Mesenchymal stem cell (in vitro differentiated cells and primary cell): ENCODE results near the gene RAET1L.
"Not testable (repeated sequence)": the region's sequence is repeated elsewhere in the genome, so short reads cannot be mapped to it uniquely, and the experiment has no call there.

Source experiments
- DNase-seq: peaks from one replicate; pipeline ENCODE4 v3.0.0-alpha.2; 2013
- H2AFZ ChIP-seq: one replicate; pipeline ENCODE4 v1.6.1; 2013; ENCODE audit warnings: low read depth, mild to moderate bottlenecking, control low read depth, inconsistent platforms, low read length, moderate library complexity
- H2AK5ac ChIP-seq: 2 replicates; pipeline ENCODE4 v1.6.1; 2013; ENCODE audit warnings: low read length, moderate library complexity, mild to moderate bottlenecking, inconsistent platforms; ENCODE audit not compliant: severe bottlenecking
- H2BK120ac ChIP-seq: one replicate; pipeline ENCODE4 v1.6.1; 2013; ENCODE audit warnings: low read depth, mild to moderate bottlenecking, inconsistent platforms, low read length, moderate library complexity
- H2BK12ac ChIP-seq, 2 experiments: one replicate each; pipeline ENCODE4 v1.6.1; 2013; ENCODE audit warnings: inconsistent platforms in 2 of 2, low read length in 2 of 2, mild to moderate bottlenecking in 2 of 2, moderate library complexity in 2 of 2, control low read depth in 1 of 2
- H2BK15ac ChIP-seq: one replicate; pipeline ENCODE4 v1.6.1; 2013; ENCODE audit warnings: mild to moderate bottlenecking, low read depth, inconsistent platforms; ENCODE audit not compliant: poor library complexity, severe bottlenecking
- H2BK5ac ChIP-seq: 2 replicates; pipeline ENCODE4 v1.6.1; 2013; ENCODE audit warnings: low read depth, mild to moderate bottlenecking, low read length, control low read depth, inconsistent platforms; ENCODE audit not compliant: poor library complexity, severe bottlenecking
- H3K14ac ChIP-seq, 2 experiments: one replicate each; pipeline ENCODE4 v1.6.1; 2013; ENCODE audit warnings: inconsistent platforms in 2 of 2, low read length in 2 of 2, control low read depth in 1 of 2, mild to moderate bottlenecking in 1 of 2, moderate library complexity in 1 of 2
- H3K18ac ChIP-seq, 2 experiments: one replicate each; pipeline ENCODE4 v1.6.1; 2013; ENCODE audit warnings: inconsistent platforms in 2 of 2, low read length in 2 of 2, control low read depth in 1 of 2, low read depth in 1 of 2, mild to moderate bottlenecking in 1 of 2
- H3K23ac ChIP-seq, 2 experiments: one replicate each; pipeline ENCODE4 v1.6.1; 2013; ENCODE audit warnings: inconsistent platforms in 2 of 2, low read length in 2 of 2, mild to moderate bottlenecking in 2 of 2, moderate library complexity in 2 of 2, control low read depth in 1 of 2
- H3K27ac ChIP-seq: 2 replicates; pipeline ENCODE4 v1.5.1; 2013; ENCODE audit warnings: mild to moderate bottlenecking, moderate library complexity, low read length, control low read depth, inconsistent platforms; ENCODE audit not compliant: poor library complexity, severe bottlenecking
- H3K27me3 ChIP-seq, 2 experiments: 2 replicates each; pipeline versions ENCODE4 v1.6.1 to v1.7.0; 2013; ENCODE audit warnings: low read length in 2 of 2, mild to moderate bottlenecking in 2 of 2, moderate library complexity in 2 of 2, control low read depth in 1 of 2, inconsistent platforms in 1 of 2; ENCODE audit not compliant: control insufficient read depth in 1 of 2, insufficient read depth in 1 of 2
- H3K36me3 ChIP-seq, 2 experiments: 2 replicates each; pipeline versions ENCODE4 v1.6.1 to v1.7.0; 2013; ENCODE audit warnings: low read length in 2 of 2, control low read depth in 1 of 2, inconsistent platforms in 1 of 2, low read depth in 1 of 2, mild to moderate bottlenecking in 1 of 2; ENCODE audit not compliant: insufficient read depth in 2 of 2, control insufficient read depth in 1 of 2
- H3K4ac ChIP-seq, 2 experiments: one replicate each; pipeline ENCODE4 v1.6.1; 2013; ENCODE audit warnings: inconsistent platforms in 2 of 2, low read length in 2 of 2, mild to moderate bottlenecking in 2 of 2, moderate library complexity in 2 of 2, control low read depth in 1 of 2, low read depth in 1 of 2
- H3K4me1 ChIP-seq: 2 replicates; pipeline ENCODE4 v1.6.1; 2013; ENCODE audit warnings: low read depth, low read length, control low read depth; ENCODE audit not compliant: control insufficient read depth, insufficient read depth
- H3K4me2 ChIP-seq: 2 replicates; pipeline ENCODE4 v1.6.1; 2013; ENCODE audit warnings: low read length, mild to moderate bottlenecking, inconsistent platforms; ENCODE audit not compliant: poor library complexity, severe bottlenecking
- H3K4me3 ChIP-seq, 2 experiments: 2 replicates each; pipeline versions ENCODE4 v1.5.1 to v1.7.0; 2013; ENCODE audit warnings: low read length in 2 of 2, mild to moderate bottlenecking in 2 of 2, control low read depth in 1 of 2, low read depth in 1 of 2; ENCODE audit not compliant: insufficient read depth in 1 of 2
- H3K79me1 ChIP-seq: replicated peaks from 2 replicates; pipeline ENCODE4 v1.6.1; 2013; ENCODE audit warnings: mild to moderate bottlenecking, control low read depth, low read length, inconsistent platforms; ENCODE audit not compliant: poor library complexity, severe bottlenecking
- H3K9ac ChIP-seq: 2 replicates; pipeline ENCODE4 v1.7.0; 2013; ENCODE audit warnings: mild to moderate bottlenecking, low read length, moderate library complexity
- H3K9me3 ChIP-seq: 2 replicates; pipeline ENCODE4 v1.7.0; 2013; ENCODE audit warnings: mild to moderate bottlenecking, low read length; ENCODE audit not compliant: control insufficient read depth
- H4K8ac ChIP-seq: one replicate; pipeline ENCODE4 v1.6.1; 2013; ENCODE audit warnings: inconsistent platforms, mild to moderate bottlenecking, low read length, moderate library complexity
- H4K91ac ChIP-seq: one replicate; pipeline ENCODE4 v1.6.1; 2013; ENCODE audit warnings: mild to moderate bottlenecking, low read length, inconsistent platforms
- WGBS: methylation state at CpG from one replicate; pipeline ENCODE4 v1.1.7; 2013; ENCODE audit warnings: mixed read lengths; 5-methylcytosine and 5-hydroxymethylcytosine counted together

RAET1L gene

GRCh38 chr6:150003599-150003998 lies 21.7 kb downstream of the RAET1L start:
- not testable (repeated sequence) for H3K4ac ChIP-seq, DNase-seq, H3K23ac ChIP-seq, H3K4me1 ChIP-seq, H2AFZ ChIP-seq, H3K4me2 ChIP-seq, H2AK5ac ChIP-seq, H2BK5ac ChIP-seq, H3K9me3 ChIP-seq, H3K14ac ChIP-seq, H3K4me3 ChIP-seq, H4K91ac ChIP-seq, H3K9ac ChIP-seq, H3K36me3 ChIP-seq, H2BK120ac ChIP-seq, H2BK12ac ChIP-seq, H3K27ac ChIP-seq, H3K18ac ChIP-seq, H2BK15ac ChIP-seq, H3K79me1 ChIP-seq, H4K8ac ChIP-seq
- whole genome bisulfite sequencing, result 85% methylated on average over 3 of the region's 3 CpGs
- peaks cover 12 to 78% of the 10 kb centered on the region in 2 experiments for H3K27me3 ChIP-seq

GRCh38 chr6:150002710-150003109 lies 22.6 kb downstream of the RAET1L start:
- Histone ChIP-seq H3K18ac (no peak overlapping the region), H2AFZ (no peak overlapping the region), H3K4ac (no peak overlapping the region), H3K14ac (no peak overlapping the region), H3K4me2 (no peak overlapping the region), H2BK15ac (no peak overlapping the region), H2AK5ac (no peak overlapping the region), H3K9ac (no peak overlapping the region), H3K23ac (no peak overlapping the region), H3K4me3 (no peak overlapping the region), H2BK5ac (no peak overlapping the region), H3K27me3 (peaks cover 9 to 81% of the 10 kb centered on the region in 2 experiments), H3K27ac (no peak overlapping the region), H2BK12ac (no peak overlapping the region), H3K36me3 (no peaks in the 10 kb centered on the region), H3K9me3 (no peaks in the 10 kb centered on the region), H4K8ac (no peak overlapping the region), H4K91ac (no peak overlapping the region), H3K4me1 (peaks cover 9% of the 10 kb centered on the region), H3K79me1 (no peaks in the 10 kb centered on the region), H2BK120ac (no peak overlapping the region)
- no peak for DNase-seq
- WGBS, result 88% methylated on average over 2 of the region's 2 CpGs

GRCh38 chr6:150001295-150002008 lies 23.9 kb downstream of the RAET1L start:
- no peak overlapping the region for H3K23ac ChIP-seq
- no peaks in the 10 kb centered on the region for H3K79me1 ChIP-seq
- no peaks in the 10 kb centered on the region for H3K9me3 ChIP-seq
- no peak overlapping the region for H2BK120ac ChIP-seq
- no peak overlapping the region for H4K8ac ChIP-seq
- H3K4me3 ChIP-seq, result no peak overlapping the region
- peaks cover 9% of the 10 kb centered on the region for H3K4me1 ChIP-seq
- H3K18ac ChIP-seq, result no peak overlapping the region
- no peak overlapping the region for H3K4me2 ChIP-seq
- no peak overlapping the region for H2AK5ac ChIP-seq
- H3K27ac ChIP-seq, result no peak overlapping the region
- H3K36me3 ChIP-seq, result no peaks in the 10 kb centered on the region
- no peak overlapping the region for H2BK12ac ChIP-seq
- no peak for DNase-seq
- no peak overlapping the region for H3K9ac ChIP-seq
- no peak overlapping the region for H2AFZ ChIP-seq
- no peak overlapping the region for H2BK5ac ChIP-seq
- peaks cover 13 to 87% of the 10 kb centered on the region in 2 experiments for H3K27me3 ChIP-seq
- no peak overlapping the region for H4K91ac ChIP-seq
- H2BK15ac ChIP-seq, result no peak overlapping the region
- whole genome bisulfite sequencing, result 72% methylated on average over 2 of the region's 3 CpGs
- H3K14ac ChIP-seq, result no peak overlapping the region
- no peak overlapping the region for H3K4ac ChIP-seq

- Histone ChIP-seq H3K4me3 (no peak overlapping the region), H3K27ac (no peak overlapping the region), H3K14ac (no peak overlapping the region), H4K8ac (no peak overlapping the region), H3K23ac (no peak overlapping the region), H2BK15ac (no peak overlapping the region), H3K4ac (no peak overlapping the region), H3K27me3 (peaks cover 30 to 90% of the 10 kb centered on the region in 2 experiments), H3K79me1 (no peaks in the 10 kb centered on the region), H3K4me1 (peaks cover 3% of the 10 kb centered on the region), H2AFZ (no peak overlapping the region), H2BK120ac (no peak overlapping the region), H3K9ac (no peak overlapping the region), H4K91ac (no peak overlapping the region), H3K4me2 (no peak overlapping the region), H2BK12ac (no peak overlapping the region), H2BK5ac (no peak overlapping the region), H3K36me3 (no peaks in the 10 kb centered on the region), H2AK5ac (no peak overlapping the region), H3K9me3 (no peaks in the 10 kb centered on the region), H3K18ac (no peak overlapping the region)
- no peak for DNase-seq
- 65% methylated on average over 2 of the region's 2 CpGs for WGBS
Observed at GRCh38 chr6:149999636-150000035, 25.7 kb downstream of the RAET1L start.
